Suprapubic skin (tissue), 4 donors: Measurements from ENCODE around the gene GYS2. TPM values are rescaled to one million over a fixed set of nuclear protein-coding genes. Genes with fewer than 3 reads are reported as not detected.
"Not testable (repeated sequence)": the region's sequence is repeated elsewhere in the genome, so short reads cannot be mapped to it uniquely, and the experiment has no call there.

Experiments used
- DNase-seq, 2 donors: peaks; one replicate each; pipeline ENCODE4 v3.0.0-alpha.2; 2019; ENCODE audit warnings: low spot score in 2 of 2
- H3K27ac ChIP-seq: fragments of 200-600 bp; sonication (generic); one replicate; pipeline ENCODE4 v1.5.1; 2019
- H3K27me3 ChIP-seq: fragments of 200-600 bp; sonication (generic); one replicate; pipeline ENCODE4 v1.5.1; 2019
- H3K36me3 ChIP-seq: fragments of 200-600 bp; sonication (generic); one replicate; pipeline ENCODE4 v1.5.1; 2019
- H3K4me1 ChIP-seq: fragments of 200-600 bp; sonication (generic); one replicate; pipeline ENCODE4 v1.5.1; 2019
- H3K4me3 ChIP-seq: fragments of 200-600 bp; sonication (generic); one replicate; pipeline ENCODE4 v1.5.1; 2019; ENCODE audit warnings: mild to moderate bottlenecking
- H3K9me3 ChIP-seq: fragments of 200-600 bp; sonication (generic); one replicate; pipeline ENCODE4 v1.5.1; 2019
- EP300 ChIP-seq: sonication (generic); formaldehyde crosslinking; IDR thresholded peaks from one replicate; pipeline ENCODE4 v1.6.1; 2017; ENCODE audit warnings: antibody characterized with exemption
- POLR2A ChIP-seq, 2 donors: fragments of 450-650 bp; IDR thresholded peaks; one replicate each; pipeline ENCODE4 v1.6.1; 2017; ENCODE audit warnings: antibody characterized with exemption in 2 of 2, mild to moderate bottlenecking in 2 of 2, moderate library complexity in 2 of 2
- POLR2AphosphoS5 ChIP-seq, 3 donors: sonication (generic); formaldehyde crosslinking; IDR thresholded peaks; one replicate each; pipeline ENCODE4 v1.6.1; 2017; ENCODE audit warnings: antibody characterized with exemption in 3 of 3
- WGBS: methylation state at CpG from one replicate; pipeline ENCODE4 v1.1.5; 2018; 5-methylcytosine and 5-hydroxymethylcytosine counted together
- total RNA-seq, 4 donors: library from RNA; depleted of rRNA; stranded (reverse); fragments of >200 nt; gene quantifications; one replicate each; pipeline ENCODE4 v1.1.0, GENCODE V29; 2016
- TF ChIP-seq, protein P1 (sequence below), 2 donors: fragments of 200-600 bp in 1 of 2; fragments of 450-650 bp in 1 of 2; sonication (generic) in 1 of 2; IDR thresholded peaks; one replicate each; pipeline ENCODE4 v1.5.1; 2016 to 2019; ENCODE audit warnings: antibody characterized with exemption in 2 of 2, mild to moderate bottlenecking in 1 of 2, moderate library complexity in 1 of 2

Gene GYS2
- total RNA-seq, 4 donors from 2014 or later = 0.32 TPM; not detected in 3

GRCh38 chr12:21585485-21585884, 19.2 kb downstream of the GYS2 start:
- 85% methylated on average over 3 of the region's 3 CpGs for WGBS
- Histone ChIP-seq H3K9me3 (peaks cover 1% of the 10 kb centered on the region), H3K27ac (no peak overlapping the region), H3K4me3 (no peak overlapping the region), H3K36me3 (no peaks in the 10 kb centered on the region), H3K4me1 (no peaks in the 10 kb centered on the region), H3K27me3 (no peaks in the 10 kb centered on the region)
- TF ChIP-seq POLR2A (IDR thresholded peaks at IDR 0.05) (no peak), EP300 (no peak), POLR2AphosphoS5 (IDR thresholded peaks at IDR 0.05) (no peak)
- TF ChIP-seq, protein P1, sequence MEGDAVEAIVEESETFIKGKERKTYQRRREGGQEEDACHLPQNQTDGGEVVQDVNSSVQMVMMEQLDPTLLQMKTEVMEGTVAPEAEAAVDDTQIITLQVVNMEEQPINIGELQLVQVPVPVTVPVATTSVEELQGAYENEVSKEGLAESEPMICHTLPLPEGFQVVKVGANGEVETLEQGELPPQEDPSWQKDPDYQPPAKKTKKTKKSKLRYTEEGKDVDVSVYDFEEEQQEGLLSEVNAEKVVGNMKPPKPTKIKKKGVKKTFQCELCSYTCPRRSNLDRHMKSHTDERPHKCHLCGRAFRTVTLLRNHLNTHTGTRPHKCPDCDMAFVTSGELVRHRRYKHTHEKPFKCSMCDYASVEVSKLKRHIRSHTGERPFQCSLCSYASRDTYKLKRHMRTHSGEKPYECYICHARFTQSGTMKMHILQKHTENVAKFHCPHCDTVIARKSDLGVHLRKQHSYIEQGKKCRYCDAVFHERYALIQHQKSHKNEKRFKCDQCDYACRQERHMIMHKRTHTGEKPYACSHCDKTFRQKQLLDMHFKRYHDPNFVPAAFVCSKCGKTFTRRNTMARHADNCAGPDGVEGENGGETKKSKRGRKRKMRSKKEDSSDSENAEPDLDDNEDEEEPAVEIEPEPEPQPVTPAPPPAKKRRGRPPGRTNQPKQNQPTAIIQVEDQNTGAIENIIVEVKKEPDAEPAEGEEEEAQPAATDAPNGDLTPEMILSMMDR (IDR thresholded peaks at IDR 0.05) = no peak
- no peak for DNase-seq

DNA sequence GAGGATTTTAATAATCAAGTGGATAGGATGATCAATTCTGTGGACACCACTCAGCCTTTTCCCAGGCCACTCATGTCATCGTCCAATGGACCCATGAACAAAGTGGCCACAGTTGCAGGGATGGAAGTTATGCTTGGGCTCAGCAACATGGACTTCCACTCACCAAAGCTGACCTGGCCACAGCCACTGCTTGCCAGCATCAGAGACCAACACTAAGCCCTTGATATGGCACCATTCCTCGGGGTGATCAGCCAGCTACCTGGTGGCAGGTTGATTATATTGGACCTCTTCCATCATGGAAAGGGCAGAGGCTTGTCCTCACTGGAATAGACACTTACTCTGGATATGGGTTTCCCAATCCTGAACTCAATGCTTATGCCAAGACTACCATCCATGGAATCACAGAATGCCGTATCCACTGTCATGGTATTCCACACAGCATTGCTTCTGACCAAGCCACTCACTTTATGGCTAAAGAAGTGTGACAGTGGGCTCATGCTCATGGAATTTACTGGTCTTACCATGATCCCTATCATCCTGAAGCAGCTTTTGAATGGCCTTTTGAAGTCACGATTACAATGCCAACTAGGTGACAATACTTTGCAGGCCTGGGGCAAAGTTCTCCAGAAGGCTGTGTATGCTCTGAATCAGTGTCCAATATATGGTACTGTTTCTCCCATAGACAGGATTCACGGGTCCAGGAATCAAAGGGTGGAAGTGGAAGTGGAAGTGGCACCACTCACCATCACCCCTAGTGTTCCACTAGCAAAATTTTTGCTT, 20.1 kb downstream of the GYS2 start:
- not testable (repeated sequence) for H3K4me3 ChIP-seq, H3K4me1 ChIP-seq, H3K36me3 ChIP-seq, H3K27me3 ChIP-seq, H3K9me3 ChIP-seq, H3K27ac ChIP-seq, DNase-seq
- 88% methylated on average over 4 of the region's 5 CpGs for WGBS

DNA sequence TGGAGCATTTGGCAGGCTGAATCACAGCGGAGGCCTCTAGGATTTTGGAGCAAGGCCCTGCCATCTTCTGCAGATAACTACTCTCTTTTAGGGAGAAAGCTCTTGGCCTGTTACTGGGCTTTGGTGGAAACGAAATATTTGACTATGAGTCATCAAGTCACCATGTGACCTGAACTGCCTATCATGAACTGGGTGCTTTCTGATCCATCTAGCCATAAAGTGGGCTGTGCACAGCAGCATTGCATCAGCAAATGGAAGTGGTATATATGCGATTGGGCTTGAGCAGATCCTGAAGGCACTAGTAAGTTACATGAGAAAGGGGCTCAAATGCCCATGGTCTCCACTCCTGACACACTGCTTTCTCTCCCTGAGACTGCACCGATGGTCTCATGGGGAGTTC, 21.1 kb downstream of the GYS2 start:
- 78% methylated on average over 4 of the region's 4 CpGs for WGBS
- no peaks in the 10 kb centered on the region for H3K36me3 ChIP-seq

DNA sequence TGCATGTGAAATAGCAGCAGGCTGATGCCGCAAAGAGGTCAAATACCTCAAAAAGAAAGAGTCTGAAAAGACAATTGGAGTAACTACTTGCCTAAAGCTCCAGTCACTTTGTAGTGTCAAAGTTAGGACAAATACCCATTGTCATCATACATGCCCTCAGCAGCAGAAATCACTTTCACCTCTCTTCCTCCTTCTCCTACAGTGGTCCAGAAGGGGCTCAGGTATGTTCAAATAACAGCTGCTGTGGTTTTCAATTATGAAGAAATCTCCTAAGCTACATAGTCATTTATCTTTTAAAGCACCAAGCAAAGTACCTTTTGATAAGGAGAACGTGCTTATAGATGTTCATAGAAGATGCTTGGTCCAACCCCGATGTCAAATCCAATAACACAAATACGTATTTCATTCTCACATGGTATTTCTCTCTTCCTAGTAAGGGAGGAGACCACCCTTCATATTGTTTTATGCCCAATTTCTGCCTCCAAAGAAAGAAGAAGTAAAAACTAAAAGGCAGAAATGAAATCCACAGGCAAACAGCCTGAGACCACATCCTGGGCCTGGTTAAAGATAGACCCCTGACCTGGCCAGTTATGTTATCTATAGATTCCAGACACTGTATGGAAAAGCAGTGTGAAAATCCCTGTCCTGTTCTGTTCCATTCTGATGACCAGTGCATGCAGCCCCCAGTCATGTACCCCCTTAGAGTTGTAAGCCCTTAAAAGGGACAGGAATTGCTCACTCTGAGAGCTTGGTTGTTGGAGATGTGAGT, 23.7 kb downstream of the GYS2 start:
- Histone ChIP-seq H3K27ac (no peak overlapping the region), H3K9me3 (no peaks in the 10 kb centered on the region), H3K36me3 (no peaks in the 10 kb centered on the region), H3K4me1 (no peaks in the 10 kb centered on the region), H3K27me3 (no peaks in the 10 kb centered on the region), H3K4me3 (no peak overlapping the region)
- DNase-seq = no peak
- 84% methylated on average over 4 of the region's 4 CpGs for WGBS
- no peak for TF ChIP-seq POLR2A (IDR thresholded peaks at IDR 0.05)
- TF ChIP-seq EP300 = no peak
- no peak for TF ChIP-seq POLR2AphosphoS5 (IDR thresholded peaks at IDR 0.05)
- TF ChIP-seq, protein P1 (IDR thresholded peaks at IDR 0.05) = no peak

More for the DNA sequence above, 21.1 kb downstream of the GYS2 start:
- TF ChIP-seq EP300 (no peak), POLR2AphosphoS5 (IDR thresholded peaks at IDR 0.05) (no peak), POLR2A (IDR thresholded peaks at IDR 0.05) (no peak)
- TF ChIP-seq, protein P1 (IDR thresholded peaks at IDR 0.05) = no peak
- DNase-seq = no peak
- no peak overlapping the region for H3K4me3 ChIP-seq
- no peaks in the 10 kb centered on the region for H3K4me1 ChIP-seq
- no peaks in the 10 kb centered on the region for H3K27me3 ChIP-seq
- no peak overlapping the region for H3K27ac ChIP-seq
- H3K9me3 ChIP-seq = no peaks in the 10 kb centered on the region

- no peak for DNase-seq
- Histone ChIP-seq H3K9me3 (no peaks in the 10 kb centered on the region), H3K36me3 (no peaks in the 10 kb centered on the region), H3K4me1 (no peaks in the 10 kb centered on the region), H3K27ac (no peak overlapping the region), H3K4me3 (no peak overlapping the region), H3K27me3 (no peaks in the 10 kb centered on the region)
- TF ChIP-seq, protein P1 (IDR thresholded peaks at IDR 0.05) = no peak
- TF ChIP-seq POLR2A (IDR thresholded peaks at IDR 0.05) = no peak
- TF ChIP-seq POLR2AphosphoS5 (IDR thresholded peaks at IDR 0.05) = no peak
- no peak for TF ChIP-seq EP300
- 94% methylated on average over 1 of the region's 1 CpG for WGBS
These were observed 27.1 kb downstream of the GYS2 start for GRCh38 chr12:21577516-21577915.
